Measurements from ENCODE around the gene ARPP19.

- no peak for TF ChIP-seq GATA2 (IDR thresholded peaks at IDR 0.05; ENCODE audit: low read depth, low read length)
- TF ChIP-seq GATA3 (IDR thresholded peaks at IDR 0.05; ENCODE audit: low read depth, low read length): no peak
Measured at GRCh38 chr15:52557274-52557641, 11.6 kb downstream of the ARPP19 start.

All from SH-SY5Y (cell line).